Effector memory CD4-positive, alpha-beta T cell (primary cell): ENCODE data around the gene CRYBB2.
"Not testable (repeated sequence)": the region's sequence is repeated elsewhere in the genome, so short reads cannot be mapped to it uniquely, and the experiment has no call there.

Source experiments
- DNase-seq, 3 donors: peaks; one replicate each; pipeline ENCODE4 v3.0.0-alpha.2; 2020
- H3K27ac ChIP-seq: 2 replicates; pipeline ENCODE4 v1.7.0; 2013; ENCODE audit warnings: mild to moderate bottlenecking, low read length, moderate library complexity; ENCODE audit not compliant: insufficient read depth, poor library complexity, severe bottlenecking
- H3K27me3 ChIP-seq: replicated peaks from 2 replicates; pipeline ENCODE4 v1.7.0; 2013; ENCODE audit warnings: mild to moderate bottlenecking, low read length; ENCODE audit not compliant: insufficient read depth, control insufficient read depth, poor library complexity, severe bottlenecking
- H3K36me3 ChIP-seq: 2 replicates; pipeline ENCODE4 v1.7.0; 2013; ENCODE audit warnings: mild to moderate bottlenecking, low read length, moderate library complexity; ENCODE audit not compliant: control insufficient read depth, insufficient read depth
- H3K4me1 ChIP-seq: 2 replicates; pipeline ENCODE4 v1.7.0; 2013; ENCODE audit warnings: low read length, mild to moderate bottlenecking; ENCODE audit not compliant: control insufficient read depth, insufficient read depth, poor library complexity, severe bottlenecking
- H3K4me3 ChIP-seq: 2 replicates; pipeline ENCODE4 v1.7.0; 2013; ENCODE audit warnings: low read length, low read depth, mild to moderate bottlenecking; ENCODE audit not compliant: insufficient read depth, poor library complexity, severe bottlenecking
- H3K9me3 ChIP-seq: 2 replicates; pipeline ENCODE4 v1.7.0; 2013; ENCODE audit warnings: mild to moderate bottlenecking, low read length, moderate library complexity; ENCODE audit not compliant: control insufficient read depth

CRYBB2 gene

DNA sequence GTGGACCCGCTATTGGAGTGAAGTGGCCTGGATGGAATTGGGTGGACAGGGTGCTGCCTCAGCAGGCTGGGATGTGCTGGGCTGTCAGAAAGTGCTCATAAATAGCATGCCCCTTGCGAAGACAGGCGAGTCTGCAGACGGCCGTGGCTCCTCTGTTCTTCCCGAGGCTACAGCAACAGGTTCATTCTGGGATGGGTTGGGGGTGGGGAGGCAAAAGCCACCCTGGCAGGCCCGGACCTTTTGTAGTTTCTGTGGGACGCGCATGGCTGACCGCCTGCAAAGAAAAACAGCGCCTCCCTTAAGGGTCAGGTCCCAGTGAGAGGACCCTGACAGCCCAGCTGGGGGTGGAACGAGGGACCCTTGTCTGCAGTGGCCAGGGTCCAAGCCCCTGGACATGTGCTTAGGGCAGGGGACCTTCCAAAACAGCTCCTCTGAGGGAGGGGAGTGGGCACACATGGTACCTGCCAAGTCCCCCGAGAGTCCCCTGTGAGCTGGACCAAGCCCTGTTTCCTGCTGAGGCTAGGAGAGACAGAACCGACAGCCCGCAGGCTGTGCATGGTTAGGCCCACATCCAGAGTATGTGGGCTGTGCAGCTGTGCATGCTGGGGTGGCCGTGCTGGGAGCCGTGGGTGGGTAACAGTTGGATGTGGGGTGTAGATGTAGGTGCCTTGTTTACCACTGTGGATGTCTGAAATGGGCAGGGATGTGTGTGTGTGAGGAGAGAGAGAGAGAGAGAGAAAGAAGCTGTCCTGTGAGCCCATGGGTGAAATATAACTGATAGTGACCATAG is 19.5 kb upstream of the CRYBB2 start, which contains the start of gene CRYBB3:
CRYBB3 (plus strand) TSS at position 128 of the 790 bp plus-strand sequence. CDS start 1,539 bp downstream, outside the sequence.
- no peak for DNase-seq
- Histone ChIP-seq H3K9me3 (no peaks in the 10 kb centered on the region), H3K4me1 (no peaks in the 10 kb centered on the region), H3K4me3 (no peak within 1 kb of the TSS), H3K27me3 (no peaks in the 10 kb centered on the region), H3K36me3 (no peaks in the 10 kb centered on the region), H3K27ac (no peak within 1 kb of the TSS)

DNA sequence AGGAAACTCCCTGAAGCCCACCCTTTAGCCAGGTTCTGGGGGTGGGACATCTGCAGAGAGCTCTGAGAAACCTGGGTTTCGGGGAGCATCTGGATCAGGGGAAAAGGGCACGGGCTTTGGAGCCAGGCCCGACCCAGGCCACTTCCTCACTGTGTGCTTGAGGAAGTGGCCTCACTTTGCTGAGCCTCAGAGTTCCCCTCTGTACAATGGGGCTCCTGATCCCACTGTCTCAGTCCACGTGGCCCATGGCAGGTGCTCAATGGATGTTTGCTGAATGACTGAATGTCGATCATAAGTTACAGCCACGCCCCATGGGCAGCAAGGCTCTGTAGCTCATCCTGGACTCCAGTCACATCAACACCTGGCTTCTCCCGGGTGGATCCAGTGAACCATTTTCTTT is 18.5 kb upstream of the CRYBB2 start:
- Histone ChIP-seq H3K9me3 (no peaks in the 10 kb centered on the region), H3K27ac (no peak overlapping the region), H3K27me3 (no peaks in the 10 kb centered on the region), H3K36me3 (no peaks in the 10 kb centered on the region), H3K4me1 (no peaks in the 10 kb centered on the region), H3K4me3 (no peak overlapping the region)
- no peak for DNase-seq

DNA sequence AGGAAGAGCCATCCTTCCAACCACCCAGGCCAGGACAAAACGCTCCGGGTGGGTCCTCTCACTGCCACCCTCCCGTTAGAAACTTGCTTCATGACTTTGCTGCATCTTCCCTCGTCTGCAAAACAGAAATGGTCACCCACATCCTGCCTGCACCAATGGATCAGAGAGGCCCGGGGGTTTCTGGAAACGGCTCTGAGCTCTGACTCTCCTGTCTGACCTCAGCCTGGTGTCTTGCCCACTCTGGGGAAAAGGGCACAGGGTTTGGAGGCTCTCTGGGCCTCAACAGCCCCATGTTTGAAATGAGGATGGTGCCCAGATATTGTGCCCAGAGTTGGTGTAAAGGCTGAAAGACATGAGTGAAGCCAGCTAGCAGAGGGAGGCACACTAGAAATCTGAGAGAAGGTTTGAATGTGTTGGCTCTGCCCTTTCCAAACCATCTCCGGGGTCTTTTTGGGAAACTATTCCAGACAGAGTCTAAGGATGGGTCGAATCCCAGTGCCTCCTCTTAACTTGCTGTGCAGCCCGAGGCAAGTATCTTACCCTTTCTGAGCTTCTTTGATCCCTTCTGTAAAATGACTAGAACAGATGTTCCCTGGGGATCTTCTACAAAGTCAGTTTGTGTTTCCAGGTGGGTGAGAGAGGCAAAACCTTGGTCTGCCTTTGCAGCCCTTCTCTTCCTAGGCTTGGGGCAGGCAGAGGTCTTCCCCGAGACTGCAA is 17.7 kb upstream of the CRYBB2 start:
- H3K36me3 ChIP-seq = no peaks in the 10 kb centered on the region
- H3K27ac ChIP-seq = no peak overlapping the region
- H3K4me3 ChIP-seq = no peak overlapping the region
- H3K9me3 ChIP-seq = no peaks in the 10 kb centered on the region
- no peaks in the 10 kb centered on the region for H3K4me1 ChIP-seq
- no peak for DNase-seq
- no peaks in the 10 kb centered on the region for H3K27me3 ChIP-seq

DNA sequence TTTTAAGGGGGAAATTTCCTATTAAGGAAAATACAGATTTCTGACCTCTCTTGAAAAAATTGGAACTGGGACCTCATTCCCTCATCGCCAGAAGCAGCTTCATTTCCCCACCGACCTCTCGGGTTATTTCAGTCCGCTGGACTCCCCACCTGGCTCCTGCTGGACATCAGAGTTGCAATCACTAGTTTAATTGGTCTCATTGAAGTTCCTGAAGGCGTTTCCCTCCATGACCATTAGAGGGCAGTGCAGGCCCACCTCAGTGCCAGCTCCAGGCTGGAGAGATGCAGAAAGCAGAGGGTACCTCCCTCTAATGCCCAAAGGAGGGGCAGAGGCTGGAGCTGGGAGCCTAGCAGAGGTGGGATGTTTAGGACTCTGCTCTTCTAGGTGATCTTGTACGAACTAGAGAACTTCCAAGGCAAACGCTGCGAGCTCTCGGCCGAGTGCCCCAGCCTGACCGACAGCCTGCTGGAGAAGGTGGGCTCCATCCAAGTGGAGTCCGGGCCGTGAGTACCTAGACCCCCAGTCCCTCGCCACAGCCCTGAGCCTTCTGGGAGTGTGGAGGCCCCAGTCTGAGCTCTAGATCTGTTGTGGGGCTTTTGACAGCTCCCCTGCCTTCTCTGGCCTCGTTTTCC is 17.0 kb upstream of the CRYBB2 start:
- no peaks in the 10 kb centered on the region for H3K9me3 ChIP-seq
- no peaks in the 10 kb centered on the region for H3K27me3 ChIP-seq
- H3K4me1 ChIP-seq = no peaks in the 10 kb centered on the region
- no peaks in the 10 kb centered on the region for H3K36me3 ChIP-seq
- H3K4me3 ChIP-seq = no peak overlapping the region
- no peak overlapping the region for H3K27ac ChIP-seq
- peak in 2 of 3 donors; percentile 8 to 12 for DNase-seq

DNA sequence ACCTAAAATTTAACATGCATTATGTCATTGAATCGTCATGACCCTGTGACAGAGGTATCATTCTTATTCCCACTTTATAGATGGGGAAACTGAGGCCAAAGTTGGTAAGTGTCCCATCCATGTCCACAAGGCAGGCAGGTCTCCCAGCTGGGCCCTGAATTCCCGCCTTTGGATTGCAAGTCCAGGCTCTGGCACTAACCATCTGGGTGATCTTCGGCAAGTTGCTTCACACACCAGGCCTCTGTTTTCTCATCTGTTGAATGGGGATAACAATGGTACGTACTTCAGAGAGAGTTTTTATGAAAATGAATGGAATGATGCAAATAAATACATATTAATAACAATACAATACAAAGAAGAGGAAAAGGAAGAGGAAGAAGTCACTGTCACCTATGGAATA is 16.4 kb upstream of the CRYBB2 start:
- H3K27ac ChIP-seq = no peak overlapping the region
- no peak for DNase-seq
- H3K4me1 ChIP-seq = no peaks in the 10 kb centered on the region
- no peaks in the 10 kb centered on the region for H3K27me3 ChIP-seq
- H3K36me3 ChIP-seq = no peaks in the 10 kb centered on the region
- H3K4me3 ChIP-seq = no peak overlapping the region
- no peaks in the 10 kb centered on the region for H3K9me3 ChIP-seq

DNA sequence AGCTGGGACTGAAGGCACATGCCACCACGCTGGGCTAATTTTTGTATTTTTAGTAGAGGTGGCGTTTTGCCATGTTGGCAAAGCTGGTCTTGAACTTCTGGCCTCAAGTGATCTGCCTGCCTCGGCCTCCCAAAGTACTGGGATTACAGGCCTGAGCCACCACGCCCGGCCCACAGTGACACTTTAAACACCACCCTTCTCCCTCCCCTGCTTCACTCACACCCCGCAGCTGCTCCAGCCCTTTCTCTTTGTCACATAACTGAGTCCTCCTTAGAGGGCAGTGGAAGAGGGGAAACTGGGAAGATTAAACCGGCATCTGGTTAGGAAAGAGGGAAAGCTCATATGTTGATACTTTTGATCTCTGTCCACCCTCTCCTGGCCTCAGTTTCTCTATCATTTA is 14.9 kb upstream of the CRYBB2 start:
- not testable (repeated sequence) for H3K9me3 ChIP-seq, H3K27ac ChIP-seq, H3K36me3 ChIP-seq, H3K4me1 ChIP-seq, H3K4me3 ChIP-seq, DNase-seq, H3K27me3 ChIP-seq

DNA sequence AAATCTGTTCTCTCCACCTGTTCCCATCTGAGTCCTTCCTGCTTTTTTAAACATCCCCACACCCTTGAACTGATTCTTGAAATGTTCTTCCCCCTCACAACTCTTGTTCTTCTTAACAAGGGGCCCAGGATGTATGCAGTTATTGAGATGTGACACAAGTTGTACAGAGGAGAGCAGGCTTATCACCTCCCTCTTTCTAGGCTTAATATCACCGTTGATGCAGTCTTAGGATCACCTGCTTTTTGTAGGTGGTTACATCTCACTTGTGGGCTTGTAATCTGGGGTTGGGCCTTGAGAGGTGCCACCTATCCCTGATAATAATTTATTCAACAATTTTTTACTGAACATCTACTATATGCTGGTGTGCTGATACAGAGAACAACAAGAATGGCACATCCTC is 13.6 kb upstream of the CRYBB2 start:
- no peak overlapping the region for H3K4me3 ChIP-seq
- H3K27ac ChIP-seq = no peak overlapping the region
- no peaks in the 10 kb centered on the region for H3K27me3 ChIP-seq
- no peaks in the 10 kb centered on the region for H3K36me3 ChIP-seq
- H3K9me3 ChIP-seq = no peaks in the 10 kb centered on the region
- DNase-seq = no peak
- no peaks in the 10 kb centered on the region for H3K4me1 ChIP-seq

DNA sequence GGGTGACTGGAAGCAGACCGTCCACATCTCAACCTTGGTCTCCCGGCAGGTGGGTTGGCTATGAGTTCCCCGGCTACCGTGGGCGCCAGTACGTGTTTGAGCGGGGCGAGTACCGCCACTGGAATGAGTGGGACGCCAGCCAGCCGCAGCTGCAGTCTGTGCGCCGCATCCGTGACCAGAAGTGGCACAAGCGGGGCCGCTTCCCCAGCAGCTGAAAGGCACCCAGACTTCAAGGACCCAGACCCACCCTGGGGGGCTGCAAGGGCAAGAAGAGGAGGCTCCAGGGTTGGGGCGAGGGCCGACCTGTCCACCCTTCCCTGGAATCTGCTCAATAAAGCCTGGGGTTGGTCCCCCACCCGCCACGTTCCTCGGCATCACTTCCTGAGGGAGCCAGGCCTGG is 12.4 kb upstream of the CRYBB2 start:
- H3K27ac ChIP-seq = no peak overlapping the region
- no peaks in the 10 kb centered on the region for H3K27me3 ChIP-seq
- no peak overlapping the region for H3K4me3 ChIP-seq
- no peaks in the 10 kb centered on the region for H3K9me3 ChIP-seq
- H3K4me1 ChIP-seq = no peaks in the 10 kb centered on the region
- DNase-seq = no peak
- no peaks in the 10 kb centered on the region for H3K36me3 ChIP-seq

DNA sequence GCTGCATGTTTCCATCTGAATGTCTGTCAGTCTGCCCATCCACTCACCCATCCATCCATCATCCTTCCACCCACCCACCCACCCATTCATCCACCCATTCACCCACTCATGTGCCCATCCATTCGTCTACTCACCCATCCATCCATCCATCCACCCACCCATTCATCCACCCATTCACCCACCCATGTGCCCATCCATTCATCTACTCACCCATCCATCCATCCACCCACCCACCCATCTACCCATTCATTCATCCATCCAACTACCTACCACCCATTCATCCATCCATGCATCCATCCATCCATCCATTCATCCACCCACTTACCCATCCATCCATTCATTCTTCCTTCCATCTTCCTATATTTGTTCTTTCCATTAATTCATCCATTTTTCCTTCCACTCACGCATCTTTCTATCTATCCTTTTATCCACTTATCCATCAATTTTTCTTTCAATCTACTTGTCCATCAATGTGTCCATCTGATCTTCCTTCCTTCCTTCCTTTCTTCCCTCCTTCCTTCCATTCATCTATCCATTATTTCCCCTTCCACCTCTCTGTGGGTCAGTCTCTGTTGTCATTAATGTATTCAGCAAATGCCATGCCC is 11.8 kb upstream of the CRYBB2 start:
- no peaks in the 10 kb centered on the region for H3K9me3 ChIP-seq
- no peak overlapping the region for H3K27ac ChIP-seq
- no peaks in the 10 kb centered on the region for H3K27me3 ChIP-seq
- no peak for DNase-seq
- no peaks in the 10 kb centered on the region for H3K4me1 ChIP-seq
- no peaks in the 10 kb centered on the region for H3K36me3 ChIP-seq
- H3K4me3 ChIP-seq = no peak overlapping the region
